HEK293T (cell line): Measurements from ENCODE around the gene HOXC12.

Experiments
- CTCF ChIA-PET: fragments of 350-600 bp; formaldehyde crosslinking; extraction: SDS; loops from one replicate; lab custom pipeline; 2021; ENCODE audit warnings: antibody characterized with exemption, inconsistent platforms; lab: Yijun Ruan, JAX
- POLR2A ChIA-PET: fragments of 350-600 bp; formaldehyde crosslinking; extraction: SDS; loops from one replicate; lab custom pipeline; 2020; ENCODE audit warnings: antibody characterized with exemption, inconsistent platforms; lab: Yijun Ruan, JAX
- DNase-seq: peaks from one replicate; pipeline ENCODE4 v3.0.0; 2012; ENCODE audit warnings: mixed read lengths; ENCODE audit errors: extremely low spot score
- ARNT ChIP-seq: fragments of 450-650 bp; IDR thresholded peaks from 2 replicates; pipeline ENCODE4 v1.6.1; 2017; ENCODE audit warnings: mild to moderate bottlenecking
- BHLHE40 ChIP-seq: fragments of 450-650 bp; IDR thresholded peaks from 2 replicates; pipeline ENCODE4 v1.6.1; 2016; ENCODE audit warnings: mild to moderate bottlenecking, moderate library complexity, borderline replicate concordance
- CTBP1 ChIP-seq: fragments of 450-650 bp; IDR thresholded peaks from 2 replicates; pipeline ENCODE4 v1.6.1; 2016; ENCODE audit warnings: borderline replicate concordance
- ELF4 ChIP-seq: fragments of 450-650 bp; IDR thresholded peaks from 2 replicates; pipeline ENCODE4 v1.6.1; 2017; ENCODE audit warnings: antibody characterized with exemption
- FOXA1 ChIP-seq: fragments of 450-650 bp; IDR thresholded peaks from 2 replicates; pipeline ENCODE4 v1.6.1; 2016; ENCODE audit warnings: mild to moderate bottlenecking
- FOXK2 ChIP-seq: fragments of 450-650 bp; IDR thresholded peaks from 2 replicates; pipeline ENCODE4 v1.6.1; 2016; ENCODE audit warnings: mild to moderate bottlenecking
- FOXM1 ChIP-seq: fragments of 450-650 bp; IDR thresholded peaks from 2 replicates; pipeline ENCODE4 v1.6.1; 2017; ENCODE audit warnings: mild to moderate bottlenecking, borderline replicate concordance
- HDGF ChIP-seq: fragments of 450-650 bp; IDR thresholded peaks from 2 replicates; pipeline ENCODE4 v1.6.1; 2017; ENCODE audit warnings: antibody characterized with exemption, borderline replicate concordance
- L3MBTL2 ChIP-seq: fragments of 450-650 bp; conservative IDR thresholded peaks from 2 replicates; pipeline ENCODE4 v1.6.1; 2016; ENCODE audit warnings: mild to moderate bottlenecking
- LEF1 ChIP-seq: fragments of 450-650 bp; IDR thresholded peaks from 2 replicates; pipeline ENCODE4 v1.6.1; 2017; ENCODE audit warnings: mild to moderate bottlenecking, borderline replicate concordance
- NFRKB ChIP-seq: fragments of 450-650 bp; IDR thresholded peaks from 2 replicates; pipeline ENCODE4 v1.6.1; 2016; ENCODE audit warnings: mild to moderate bottlenecking, moderate library complexity
- SP1 ChIP-seq: fragments of 450-650 bp; IDR thresholded peaks from 2 replicates; pipeline ENCODE4 v1.6.1; 2017
- SUZ12 ChIP-seq: fragments of 450-650 bp; IDR thresholded peaks from 2 replicates; pipeline ENCODE4 v1.6.1; 2016; ENCODE audit warnings: mild to moderate bottlenecking
- TARDBP ChIP-seq: fragments of 450-650 bp; IDR thresholded peaks from 2 replicates; pipeline ENCODE4 v1.6.1; 2016
- ZNF384 ChIP-seq: fragments of 450-650 bp; IDR thresholded peaks from 2 replicates; pipeline ENCODE4 v1.6.1; 2016
- TF ChIP-seq, protein P1 (sequence below): fragments of 450-650 bp; IDR thresholded peaks from 2 replicates; pipeline ENCODE4 v1.6.1; 2016

HOXC12 gene

DNA sequence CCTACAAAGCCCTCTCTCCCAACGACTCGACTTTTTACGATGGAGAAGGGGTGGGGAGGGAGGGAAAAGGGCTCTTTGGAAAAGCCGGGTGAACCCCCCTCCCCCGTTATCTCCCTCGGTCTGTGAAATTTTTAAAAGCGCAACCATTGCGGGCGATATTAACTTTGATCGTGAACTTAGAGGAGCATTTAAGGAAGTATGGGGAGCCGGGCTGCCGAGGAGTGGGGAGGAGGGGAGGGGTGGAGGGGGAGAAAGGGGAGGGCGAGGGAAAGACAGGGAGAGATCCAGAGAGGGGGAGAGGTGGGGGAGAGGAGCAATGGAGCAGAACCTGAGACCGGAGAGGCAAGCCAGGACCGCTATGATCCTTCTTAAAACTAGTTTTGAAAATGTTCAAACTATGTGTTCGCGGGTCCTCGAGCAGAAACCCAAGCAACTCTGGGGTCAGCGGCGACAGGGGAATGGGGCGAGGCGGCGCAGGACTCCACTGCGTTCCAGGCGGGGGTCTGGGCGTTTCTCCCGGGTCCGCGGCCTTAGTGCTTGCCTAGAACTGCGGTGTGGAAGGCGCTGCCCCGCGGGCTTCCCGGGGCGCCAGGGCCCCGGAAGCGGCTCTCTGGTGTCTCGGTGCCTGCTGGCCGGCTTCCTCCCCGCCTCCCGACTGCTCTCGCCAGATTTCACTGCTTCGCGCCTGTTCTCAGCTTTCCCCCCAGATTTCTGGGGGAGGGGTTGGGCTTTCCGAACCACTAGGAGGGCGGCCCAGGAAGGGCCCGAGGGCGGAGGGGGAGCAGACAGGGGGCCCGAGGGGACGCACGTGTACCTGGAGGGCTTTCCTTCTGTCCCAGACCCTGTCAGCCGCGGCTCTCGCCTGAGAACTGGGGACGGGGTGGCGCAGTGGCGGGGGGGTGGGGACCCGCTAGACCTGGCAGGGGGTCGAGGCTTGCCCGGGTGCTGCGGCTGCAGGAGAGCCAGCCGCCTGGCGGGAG, 19.7 kb downstream of the HOXC12 start, which contains the start of gene HOTAIR:
HOTAIR (minus strand) TSS at position 871 of the 980 bp plus-strand sequence.
- TF ChIP-seq ZNF384: no peak
- TF ChIP-seq ELF4: no peak
- peak; percentile 84 for TF ChIP-seq L3MBTL2
- no peak for TF ChIP-seq BHLHE40
- TF ChIP-seq TARDBP: no peak
- TF ChIP-seq LEF1: no peak
- TF ChIP-seq SP1: no peak
- ChIA-PET CTCF (no interaction called here), POLR2A (interaction anchor here (1.1 to 1.9 kb wide), 6 partner anchors 9 to 34 kb away, joined by 3 to 6 read pairs (median 3); partner anchors contain the start of gene HOXC10)
- no peak for DNase-seq

DNA sequence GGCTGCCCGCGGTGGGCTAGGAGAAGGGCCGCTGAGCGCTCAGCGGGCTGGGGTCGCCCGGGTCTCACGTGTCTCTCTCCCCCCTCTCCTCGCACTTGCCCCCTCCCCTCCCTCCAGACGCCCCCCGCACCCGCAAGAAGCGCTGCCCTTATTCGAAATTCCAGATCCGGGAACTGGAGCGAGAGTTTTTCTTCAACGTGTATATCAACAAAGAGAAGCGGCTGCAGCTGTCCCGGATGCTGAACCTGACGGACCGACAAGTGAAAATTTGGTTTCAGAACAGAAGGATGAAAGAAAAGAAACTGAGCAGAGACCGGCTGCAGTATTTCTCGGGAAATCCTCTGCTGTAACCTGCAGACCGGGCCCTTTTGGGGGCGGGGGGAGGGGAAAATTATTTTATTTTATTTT, 20.4 kb downstream of the HOXC12 start:
- ChIA-PET POLR2A (interaction anchor here (1.7 kb wide), 2 partner anchors 11 to 20 kb away, joined by 4 to 7 read pairs; partner anchors contain the start of gene HOXC12), CTCF (interaction anchor here (1.2 kb wide), 1 partner anchor 13 kb away, joined by 3 read pairs; no protein-coding TSS in a partner anchor)
- TF ChIP-seq L3MBTL2 (no peak), HDGF (no peak), SUZ12 (no peak), BHLHE40 (no peak), ARNT (no peak), NFRKB (no peak), FOXA1 (no peak), FOXM1 (no peak), TARDBP (no peak), FOXK2 (no peak), ZNF384 (no peak), CTBP1 (no peak), ELF4 (no peak), LEF1 (no peak), SP1 (no peak)
- TF ChIP-seq, protein P1, sequence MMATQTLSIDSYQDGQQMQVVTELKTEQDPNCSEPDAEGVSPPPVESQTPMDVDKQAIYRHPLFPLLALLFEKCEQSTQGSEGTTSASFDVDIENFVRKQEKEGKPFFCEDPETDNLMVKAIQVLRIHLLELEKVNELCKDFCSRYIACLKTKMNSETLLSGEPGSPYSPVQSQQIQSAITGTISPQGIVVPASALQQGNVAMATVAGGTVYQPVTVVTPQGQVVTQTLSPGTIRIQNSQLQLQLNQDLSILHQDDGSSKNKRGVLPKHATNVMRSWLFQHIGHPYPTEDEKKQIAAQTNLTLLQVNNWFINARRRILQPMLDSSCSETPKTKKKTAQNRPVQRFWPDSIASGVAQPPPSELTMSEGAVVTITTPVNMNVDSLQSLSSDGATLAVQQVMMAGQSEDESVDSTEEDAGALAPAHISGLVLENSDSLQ: no peak
- DNase-seq: no peak

DNA sequence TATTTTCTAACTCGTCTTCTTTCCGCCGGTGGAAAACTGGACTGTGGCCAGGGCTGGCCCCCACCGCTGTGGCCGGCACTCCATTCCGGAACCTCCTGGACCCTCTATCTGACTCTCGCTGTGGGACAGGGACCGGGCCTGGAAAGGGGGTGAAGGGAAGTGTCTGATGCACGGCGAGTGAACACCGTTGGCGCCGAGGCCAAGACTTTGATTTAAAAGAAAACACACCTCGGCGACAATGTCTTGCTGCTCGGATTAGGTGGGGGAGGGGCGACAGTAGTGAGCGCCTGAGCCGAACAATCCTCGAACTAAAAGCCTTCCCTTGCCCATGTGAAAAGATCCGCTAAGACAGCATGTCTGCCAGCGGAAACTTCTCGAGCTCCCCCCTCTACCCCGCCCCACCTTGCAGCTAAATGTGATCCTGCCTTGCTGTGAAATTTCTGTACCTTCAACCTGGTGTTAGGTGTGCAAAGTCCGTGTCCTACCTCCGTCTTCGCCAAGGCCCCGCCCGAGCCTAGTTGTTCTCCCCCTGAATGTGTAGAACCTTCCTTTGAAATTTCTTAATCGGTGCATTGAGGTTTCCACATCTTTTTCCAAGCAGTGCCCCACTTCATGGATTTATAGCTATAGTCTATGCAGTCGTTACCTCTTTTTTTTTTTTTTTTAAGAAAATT, 20.9 kb downstream of the HOXC12 start:
- ChIA-PET POLR2A (interaction anchor here (0.9 to 1.9 kb wide), 9 partner anchors 8 to 304 kb away, joined by 3 to 9 read pairs (median 4); partner anchors contain the start of genes CBX5, HNRNPA1, HOXC12 and HOXC4), CTCF (interaction anchor here (0.8 to 1.4 kb wide), 7 partner anchors 9 to 404 kb away, joined by 3 to 8 read pairs (median 3); partner anchors contain the start of genes HOXC10, HOXC13 and HOXC9)
- DNase-seq: no peak
- TF ChIP-seq L3MBTL2 (peak; percentile 67), ELF4 (no peak)

DNA sequence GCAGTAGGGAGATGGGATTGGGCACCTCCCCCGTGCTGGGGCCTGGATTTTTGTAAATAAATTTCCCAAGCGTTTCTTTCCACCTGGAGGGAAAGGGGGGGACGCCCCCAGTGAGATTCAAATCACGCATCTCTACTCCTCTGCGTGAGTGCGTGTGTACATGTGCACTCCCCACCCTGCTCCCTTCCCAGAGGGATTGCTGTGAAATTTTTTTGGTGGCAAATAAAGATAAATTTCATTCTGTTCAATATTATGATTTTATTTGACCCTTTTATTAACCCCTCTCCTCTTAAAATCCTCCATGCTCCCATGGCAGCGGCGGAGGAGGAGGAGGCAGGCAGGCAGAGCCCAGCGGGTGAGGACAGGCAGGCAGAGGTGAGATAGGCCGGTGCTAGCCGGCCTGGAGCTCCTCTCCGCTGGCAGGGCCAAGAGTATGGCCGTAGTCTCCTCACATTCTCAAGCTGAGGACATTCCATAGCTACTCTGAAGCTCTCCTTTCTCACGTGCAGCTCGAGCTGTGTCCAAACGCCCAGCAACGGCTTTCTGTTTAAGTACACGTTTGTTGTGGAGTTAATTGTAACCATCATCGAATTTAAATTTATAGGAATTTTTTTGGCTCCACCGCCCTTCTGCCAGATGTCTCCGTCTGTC, 21.6 kb downstream of the HOXC12 start:
- TF ChIP-seq FOXK2: no peak
- ChIA-PET POLR2A (interaction anchor here (0.7 to 1.9 kb wide), 10 partner anchors 9 to 304 kb away, joined by 3 to 9 read pairs (median 4); partner anchors contain the start of genes CBX5, HNRNPA1, HOXC12 and HOXC4), CTCF (interaction anchor here (0.8 to 1.4 kb wide), 8 partner anchors 9 to 403 kb away, joined by 3 to 8 read pairs (median 4); partner anchors contain the start of genes HOXC10, HOXC13 and HOXC9)
- DNase-seq: no peak

DNA sequence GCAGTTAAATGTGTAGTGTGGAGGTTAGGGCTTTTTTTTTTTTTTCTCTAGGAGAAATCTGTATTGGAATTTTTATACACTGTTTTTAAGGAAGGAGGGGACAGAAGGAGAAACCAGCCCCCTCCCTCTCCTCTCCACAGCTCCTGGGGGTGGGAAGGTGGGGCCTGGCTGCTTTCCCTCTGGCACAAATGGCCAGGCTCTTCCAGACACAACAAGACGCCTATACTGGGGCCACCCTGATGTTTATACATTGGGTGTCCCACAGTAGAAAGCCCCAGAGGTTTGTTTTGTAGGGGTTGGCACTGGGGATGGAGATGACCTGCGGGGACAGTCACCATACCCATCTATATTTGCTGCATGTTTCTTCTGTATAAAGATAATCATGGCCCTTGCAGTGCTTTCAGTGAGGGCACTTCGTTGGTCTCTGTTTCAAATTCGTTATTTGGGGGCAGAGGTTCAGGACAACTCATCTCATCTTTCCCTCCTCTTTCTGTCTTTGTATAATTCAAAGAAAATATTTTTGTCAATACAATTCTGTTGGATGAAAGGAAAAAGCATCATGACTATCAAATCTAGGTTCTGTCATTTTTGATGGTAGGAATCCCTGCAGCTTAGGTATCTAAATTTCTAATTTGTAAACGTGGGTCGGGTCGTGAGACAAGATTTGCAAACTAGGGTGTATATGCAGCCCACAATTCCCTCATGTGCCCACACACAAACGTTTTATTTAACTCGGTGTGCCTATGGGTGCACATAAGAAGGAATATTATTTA, 22.3 kb downstream of the HOXC12 start:
- ChIA-PET CTCF (interaction anchor here (0.8 to 1.4 kb wide), 7 partner anchors 8 to 402 kb away, joined by 3 to 8 read pairs (median 4); partner anchors contain the start of genes HOXC10, HOXC13 and HOXC9), POLR2A (interaction anchor here (0.7 to 2.5 kb wide), 12 partner anchors 9 to 303 kb away, joined by 3 to 12 read pairs (median 4); partner anchors contain the start of genes CBX5, HNRNPA1, HOXC12 and HOXC4)
- TF ChIP-seq BHLHE40 (no peak), CTBP1 (no peak), ARNT (no peak)
- TF ChIP-seq, protein P1: no peak
- no peak for DNase-seq
